GM19238 (cell line): Measurements from ENCODE around the gene PPOX.

Source experiments
- DNase-seq: peaks from one replicate; pipeline ENCODE4 v3.0.0; 2011; ENCODE audit warnings: low spot score; ENCODE audit not compliant: insufficient read length

PPOX gene

GRCh38 chr1:161165742-161166668, at the start of gene PPOX:
PPOX (plus strand) TSS chr1:161166426; CDS start chr1:161166848, 422 bp downstream.
- peak; percentile 89 for DNase-seq

DNA sequence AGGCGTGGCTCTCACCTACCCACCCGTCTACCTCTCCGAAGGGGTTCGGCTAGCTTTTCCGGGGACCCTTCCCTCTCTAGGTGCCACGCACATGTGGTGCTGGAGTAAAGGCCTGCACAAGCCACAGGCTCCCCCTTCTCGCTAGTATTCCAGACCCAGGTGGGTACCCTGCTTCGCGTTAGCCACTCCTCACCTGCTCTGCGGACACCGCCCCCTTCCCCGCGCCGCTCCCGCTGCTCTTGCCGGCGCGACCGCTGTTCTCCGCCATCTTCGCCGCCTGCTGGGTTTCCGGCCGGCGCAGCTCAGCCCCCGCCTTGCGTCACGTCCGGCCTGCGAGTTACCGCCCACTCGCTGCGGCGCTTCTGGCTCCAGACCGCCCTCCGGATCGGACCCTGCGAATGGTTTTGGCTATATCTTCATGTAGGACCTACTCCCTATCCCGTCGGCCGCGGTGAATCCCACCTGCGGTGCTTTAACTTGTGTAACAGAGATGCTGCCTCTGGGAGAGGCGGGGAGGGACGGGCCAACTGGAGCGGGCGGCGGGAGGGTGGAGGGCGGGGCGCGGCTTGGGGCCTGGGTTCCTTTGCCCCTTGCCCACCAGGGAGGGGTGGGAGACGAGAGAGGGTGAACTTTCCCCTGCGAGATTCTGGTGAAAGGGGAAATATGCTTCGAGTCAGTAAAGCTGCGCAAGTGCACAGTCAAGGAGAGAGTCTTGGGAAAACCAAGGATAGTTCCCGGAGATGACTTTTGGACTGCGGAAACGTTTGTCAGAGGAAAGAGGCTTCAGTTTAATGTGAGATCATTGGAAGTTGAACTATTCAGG, 48.3 kb upstream of the PPOX start, which contains the start of the genes NIT1 and PFDN2:
NIT1 (plus strand) TSS at position 347 of the 823 bp plus-strand sequence; CDS start at position 419, 72 bp downstream.
PFDN2 (minus strand) TSS at position 279 of the 823 bp plus-strand sequence; CDS start at position 268, 11 bp downstream.
- peak; percentile 88 for DNase-seq

DNA sequence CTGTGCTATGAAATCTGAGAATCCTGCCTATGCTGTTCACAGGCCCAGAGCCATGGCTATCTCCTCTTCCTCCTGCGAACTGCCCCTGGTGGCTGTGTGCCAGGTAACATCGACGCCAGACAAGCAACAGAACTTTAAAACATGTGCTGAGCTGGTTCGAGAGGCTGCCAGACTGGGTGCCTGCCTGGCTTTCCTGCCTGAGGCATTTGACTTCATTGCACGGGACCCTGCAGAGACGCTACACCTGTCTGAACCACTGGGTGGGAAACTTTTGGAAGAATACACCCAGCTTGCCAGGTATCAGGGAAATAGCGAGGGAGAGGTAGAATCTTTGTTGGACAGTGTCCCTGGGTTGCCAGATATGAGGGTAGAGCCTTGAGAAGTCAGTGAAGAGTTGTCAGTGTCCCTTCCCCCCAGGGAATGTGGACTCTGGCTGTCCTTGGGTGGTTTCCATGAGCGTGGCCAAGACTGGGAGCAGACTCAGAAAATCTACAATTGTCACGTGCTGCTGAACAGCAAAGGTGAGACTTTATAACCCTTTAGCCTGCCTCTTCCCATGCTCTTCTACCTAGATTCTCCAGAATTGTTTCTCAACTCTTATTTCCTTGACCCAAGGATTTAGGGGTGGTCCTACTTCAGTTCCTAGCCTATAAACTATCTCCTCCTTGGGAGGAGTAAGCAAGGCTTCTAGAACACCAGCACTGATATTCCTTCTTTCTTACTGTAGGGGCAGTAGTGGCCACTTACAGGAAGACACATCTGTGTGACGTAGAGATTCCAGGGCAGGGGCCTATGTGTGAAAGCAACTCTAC, 46.9 kb upstream of the PPOX start:
- DNase-seq: peak; percentile 60

DNA sequence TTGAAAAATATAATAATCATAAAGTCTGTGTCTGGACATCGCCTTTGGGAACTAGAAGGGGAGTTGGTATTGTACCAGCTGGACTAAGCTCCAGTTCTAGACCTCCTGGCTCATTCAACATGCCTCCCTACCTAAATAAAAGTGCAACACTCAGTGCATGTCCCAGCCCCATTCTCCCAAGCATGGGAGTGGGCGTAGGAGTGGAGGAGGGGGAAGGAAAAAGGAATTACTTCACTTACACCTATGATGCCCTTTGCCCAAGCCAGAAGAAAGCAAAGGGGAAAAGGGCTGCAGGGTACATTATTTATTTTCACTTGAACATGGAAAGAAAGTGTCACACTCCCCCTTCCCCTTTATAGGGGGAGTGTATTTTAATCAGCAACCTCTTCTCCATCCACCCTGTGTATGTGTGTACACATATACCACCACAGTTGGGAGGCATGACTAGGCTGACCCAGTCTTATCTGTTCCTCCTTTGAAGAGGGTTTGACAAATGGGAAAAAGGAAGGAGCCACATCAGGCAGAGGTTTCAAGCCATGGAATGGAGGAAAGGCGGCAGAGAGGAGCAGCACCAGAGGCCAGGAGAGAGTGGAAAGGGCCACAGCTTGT, 45.1 kb upstream of the PPOX start:
- no peak for DNase-seq

- no peak for DNase-seq
These were observed 44.4 kb upstream of the PPOX start for GRCh38 chr1:161121834-161122233.

GRCh38 chr1:161122967-161123366, 43.3 kb upstream of the PPOX start:
- DNase-seq: no peak

- DNase-seq: no peak
These were observed 38.6 kb upstream of the PPOX start for GRCh38 chr1:161127649-161128048.

GRCh38 chr1:161128591-161129420, 37.4 kb upstream of the PPOX start:
- no peak for DNase-seq

DNA sequence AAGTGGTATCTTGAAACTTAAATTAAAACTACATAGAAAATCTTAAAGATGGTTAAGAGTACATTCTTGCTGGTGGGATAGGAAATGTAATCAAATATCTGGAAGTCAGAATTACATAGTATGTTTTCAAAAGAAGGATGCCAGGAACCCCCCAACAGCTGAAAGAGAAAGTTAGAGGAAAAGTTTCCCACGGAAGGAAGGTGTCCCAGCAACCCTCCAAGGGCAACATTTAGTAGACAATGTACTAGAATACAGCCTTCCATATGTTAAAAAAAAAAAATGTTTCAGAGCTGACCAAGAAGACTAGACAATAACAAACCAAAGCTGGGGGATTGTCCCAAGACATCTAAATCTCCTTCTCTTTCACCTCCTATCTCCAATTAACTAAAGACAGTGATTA, 36.0 kb upstream of the PPOX start:
- no peak for DNase-seq

GRCh38 chr1:161131523-161132409, 34.5 kb upstream of the PPOX start:
- peak; percentile 27 for DNase-seq

DNA sequence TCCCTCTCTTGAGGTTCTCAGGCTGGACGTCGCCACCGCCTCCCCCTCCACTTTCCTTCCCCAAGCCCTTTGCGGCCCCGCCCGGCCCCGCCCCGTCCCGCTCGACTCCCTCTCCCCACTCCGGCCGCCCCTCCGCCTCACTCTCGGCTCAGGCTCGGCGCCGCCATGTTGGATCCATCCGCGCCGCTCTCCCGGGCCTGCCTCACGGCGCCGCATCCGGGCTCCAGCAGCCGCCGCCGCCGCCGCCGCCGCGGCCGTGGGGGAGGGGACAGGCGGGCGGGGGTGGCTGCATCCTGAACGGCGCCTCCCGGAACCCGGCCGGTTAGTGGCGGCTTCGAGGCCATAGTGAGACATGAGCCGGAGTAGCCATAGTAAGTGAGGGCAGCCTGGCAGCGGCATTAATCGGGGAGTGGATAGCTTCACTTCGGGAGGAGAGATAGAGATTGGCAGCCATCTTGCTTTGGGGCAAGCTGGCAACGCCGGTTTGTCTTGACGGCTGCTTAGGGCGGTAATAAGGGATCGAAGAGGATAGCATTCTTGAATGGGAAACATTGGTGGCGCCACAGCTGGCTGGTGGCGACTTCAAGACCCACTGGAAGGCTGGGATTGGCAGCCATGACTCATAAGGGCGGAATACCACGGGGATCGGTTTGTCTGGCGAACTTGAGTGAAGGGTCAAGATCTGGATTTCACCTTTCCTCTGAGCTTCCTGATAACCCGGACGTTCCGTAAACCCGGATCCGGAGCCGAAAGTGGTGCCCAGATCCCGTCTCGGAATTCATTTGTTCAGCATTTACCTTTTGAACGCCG, 33.6 kb upstream of the PPOX start, which contains the start of gene DEDD:
DEDD (minus strand) TSS at position 258 of the 810 bp plus-strand sequence. CDS start 8,205 bp downstream, outside the sequence.
- peak; percentile 91 for DNase-seq

GRCh38 chr1:161133220-161133740, 32.9 kb upstream of the PPOX start:
- no peak for DNase-seq

- no peak for DNase-seq
These were observed 28.3 kb upstream of the PPOX start for GRCh38 chr1:161137881-161138280.

DNA sequence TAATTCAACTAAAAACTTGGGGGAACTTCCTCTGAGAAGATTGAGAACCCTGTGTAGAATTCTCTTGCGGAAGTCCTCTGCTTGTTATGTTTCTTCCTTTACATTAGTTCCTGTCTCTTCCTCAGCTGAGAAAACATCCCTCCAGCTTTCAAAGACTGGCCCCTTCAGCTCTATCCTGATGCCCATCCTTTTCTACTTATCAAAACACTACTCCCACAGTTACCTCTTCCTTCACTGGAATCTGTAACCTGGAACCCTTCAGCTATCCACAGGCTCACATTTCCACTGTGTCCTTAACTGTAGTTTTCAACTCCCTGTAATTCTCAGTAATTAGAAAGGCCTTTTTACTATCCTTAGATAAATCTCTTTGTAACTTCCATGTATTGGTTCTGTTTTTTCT, 27.8 kb upstream of the PPOX start:
- DNase-seq: no peak

DNA sequence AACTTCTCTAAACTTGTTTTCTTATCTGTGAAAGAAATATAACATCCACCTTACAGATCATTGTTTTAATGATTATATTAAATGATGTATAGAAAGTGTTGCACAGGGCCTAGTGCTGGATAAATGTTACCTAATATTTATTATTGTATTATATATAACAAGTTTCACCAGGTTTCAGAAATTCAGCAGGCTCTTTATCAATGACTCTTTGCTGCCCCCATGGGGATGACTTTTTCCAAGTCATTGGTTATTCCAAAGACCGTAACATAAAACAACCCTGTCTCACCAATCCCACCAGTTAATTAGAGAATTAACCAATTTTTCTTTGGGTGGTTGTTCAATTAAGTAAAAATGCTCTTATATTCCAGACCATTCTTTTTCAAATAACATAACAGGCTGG, 26.5 kb upstream of the PPOX start:
- DNase-seq: no peak

GRCh38 chr1:161140755-161141400, 25.3 kb upstream of the PPOX start:
- no peak for DNase-seq

DNA sequence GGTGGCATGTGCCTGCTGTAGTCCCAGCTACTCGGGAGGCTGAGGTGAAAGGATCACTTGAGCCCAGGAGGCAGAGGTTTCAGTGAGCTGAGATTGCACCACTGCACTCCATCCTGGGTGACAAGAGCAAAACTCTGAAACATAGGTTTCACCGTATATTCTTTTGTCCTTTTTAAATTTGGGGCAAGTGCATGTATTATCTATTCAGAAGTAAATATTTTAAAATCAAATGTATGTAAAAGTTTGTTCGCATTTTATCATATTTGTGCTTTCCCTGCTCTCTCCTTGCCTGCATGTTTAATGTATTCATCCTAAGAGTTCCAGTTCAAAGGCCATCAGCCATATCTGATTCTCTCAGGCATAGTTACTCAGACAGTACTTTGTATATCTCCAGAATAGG, 20.4 kb upstream of the PPOX start:
- DNase-seq: no peak
